ENCODE measurements around the gene E2F6. TPM values are rescaled to one million over a fixed set of nuclear protein-coding genes. Genes with fewer than 3 reads are reported as not detected.

The E2F6 gene
- total and polyA plus RNA-seq, 9 of the 15 experiments (the other 6 are each of a cell fraction or from before 2014, with no cell fraction given) = 13.6 to 33.9 (median 26.1) TPM

- Histone ChIP-seq H3K9me3 (replicated peaks; ENCODE audit: control insufficient read depth, insufficient read depth, low read depth, low read length) (no peaks in the 10 kb centered on the region), H4K20me1 (replicated peaks; ENCODE audit: control insufficient read depth, insufficient read depth, low read length) (no peaks in the 10 kb centered on the region; the same call in 1 of the 2 replicates), H2AFZ (ENCODE audit: low read depth, low read length) (no peak overlapping the region), H3K9ac (ENCODE audit: insufficient read depth in 1 of 2, low read depth in 2 of 2, low read length in 2 of 2) (no peak overlapping the region), H3K9me1 (ENCODE audit: control insufficient read depth, insufficient read depth, low read length) (no peaks in the 10 kb centered on the region), H3K79me2 (ENCODE audit: control insufficient read depth, insufficient read depth, low read length) (no peaks in the 10 kb centered on the region), H3K4me1 (replicated peaks in 1 of 2; ENCODE audit: control insufficient read depth in 2 of 2, insufficient read depth in 2 of 2, low read length in 2 of 2) (no peaks in the 10 kb centered on the region), H3K27me3 (ENCODE audit: control insufficient read depth in 2 of 2, insufficient read depth in 2 of 2, low read length in 2 of 2) (peaks cover 23 to 42% of the 10 kb centered on the region in 2 experiments), H3K4me2 (ENCODE audit: insufficient read depth, low read length) (no peak overlapping the region), H3K36me3 (ENCODE audit: control insufficient read depth, insufficient read depth, low read length) (no peaks in the 10 kb centered on the region), H3K27ac (ENCODE audit: extremely low read depth, low read depth, low read length) (no peak overlapping the region), H3K4me3 (no peak overlapping the region)
- FAIRE-seq = no peak
- ChIA-PET CTCF (ENCODE audit: low intra/inter-chr PET ratio) (no interaction called here), POLR2A (interaction anchor here (0.7 to 1.5 kb wide), 2 partner anchors 30 to 371 kb away, joined by 3 read pairs; no protein-coding TSS in a partner anchor)
- no TSS peak for BruUV-seq (replicated peaks)
- intact Hi-C loops (cut with micrococcal nuclease) (no loop called here), in situ Hi-C loops (cut with MboI) (loop anchor here (25.0 kb wide), 1 partner anchor 296 kb away; no protein-coding TSS in a partner anchor)
- no peak for DNase-seq (ENCODE audit: extremely low read depth in 1 of 4, low spot score in 3 of 4)
- WGBS (ENCODE audit: insufficient coverage, low coverage, missing lambda C conversion rate) = 8% methylated on average over 3 of the region's 3 CpGs
- no peak for ATAC-seq
- TF ChIP-seq HNRNPL (IDR thresholded peaks at IDR 0.05; ENCODE audit: low read depth, low read length) (no peak), SMAD3 (CRISPR knock-in tag; conservative IDR thresholded peaks at IDR 0.05) (no peak), E2F1 (CRISPR knock-in tag; IDR thresholded peaks at IDR 0.05) (no peak), SPI1 (IDR thresholded peaks at IDR 0.05; ENCODE audit: borderline replicate concordance, low read depth, low read length) (no peak), ZSCAN32 (CRISPR knock-in tag; IDR thresholded peaks at IDR 0.05) (no peak), ZNF77 (CRISPR knock-in tag; IDR thresholded peaks at IDR 0.05) (no peak), GTF2B (IDR thresholded peaks at IDR 0.05; ENCODE audit: extremely low read depth, insufficient read length) (no peak), TAF9B (IDR thresholded peaks at IDR 0.05; ENCODE audit: partially characterized antibody) (no peak), ZNF395 (CRISPR knock-in tag; IDR thresholded peaks at IDR 0.05) (no peak), PHF21A (IDR thresholded peaks at IDR 0.05; ENCODE audit: borderline replicate concordance, low read depth) (no peak), CGGBP1 (CRISPR knock-in tag; IDR thresholded peaks at IDR 0.05) (no peak), SMARCC2 (IDR thresholded peaks at IDR 0.05; ENCODE audit: low read depth) (no peak), PRDM10 (IDR thresholded peaks at IDR 0.05; ENCODE audit: partially characterized antibody) (no peak)
Measured at GRCh38 chr2:11491348-11491933, 25.5 kb upstream of the E2F6 start.

Data from K562 (cell line).